Endodermal cell (in vitro differentiated cells): ENCODE results near the gene MAL. TPM values are rescaled to one million over a fixed set of nuclear protein-coding genes. Genes with fewer than 3 reads are reported as not detected.

Experiments used
- DNase-seq: peaks from one replicate; pipeline ENCODE4 v3.0.0-alpha.2; 2017
- H3K27ac ChIP-seq: 2 replicates; pipeline ENCODE4 v1.5.1; 2013; ENCODE audit warnings: mild to moderate bottlenecking, low read depth, low read length, moderate library complexity
- H3K27me3 ChIP-seq: 2 replicates; pipeline ENCODE4 v1.6.1; 2013; ENCODE audit warnings: mild to moderate bottlenecking, low read length, moderate library complexity; ENCODE audit not compliant: insufficient read depth, control insufficient read depth, poor library complexity, severe bottlenecking
- H3K36me3 ChIP-seq: 2 replicates; pipeline ENCODE4 v1.7.0; 2013; ENCODE audit warnings: mild to moderate bottlenecking, low read length, moderate library complexity; ENCODE audit not compliant: control insufficient read depth, insufficient read depth
- H3K4me1 ChIP-seq: one replicate; pipeline ENCODE4 v1.7.0; 2013; ENCODE audit warnings: low read length; ENCODE audit not compliant: control insufficient read depth, insufficient read depth
- H3K4me3 ChIP-seq: 2 replicates; pipeline ENCODE4 v1.5.1; 2013; ENCODE audit warnings: mild to moderate bottlenecking, low read length, moderate library complexity
- H3K9ac ChIP-seq: 2 replicates; pipeline ENCODE4 v1.6.1; 2013; ENCODE audit warnings: mild to moderate bottlenecking, low read length, moderate library complexity; ENCODE audit not compliant: poor library complexity, severe bottlenecking; ENCODE audit errors: extremely low read depth
- H3K9me3 ChIP-seq: 2 replicates; pipeline ENCODE4 v1.6.1; 2013; ENCODE audit warnings: mild to moderate bottlenecking, low read length, moderate library complexity; ENCODE audit not compliant: control insufficient read depth
- H3K27ac Mint-ChIP-seq: 2 replicates; pipeline ENCODE4 v1.8.0; 2020; ENCODE audit warnings: mixed read lengths
- H3K27me3 Mint-ChIP-seq: 2 replicates; pipeline ENCODE4 v1.8.0; 2021; ENCODE audit warnings: mild to moderate bottlenecking, mixed read lengths; ENCODE audit not compliant: insufficient read depth
- H3K36me3 Mint-ChIP-seq: 2 replicates; pipeline ENCODE4 v1.8.0; 2020; ENCODE audit warnings: low read depth, mixed read lengths
- H3K4me1 Mint-ChIP-seq: 2 replicates; pipeline ENCODE4 v1.8.0; 2020; ENCODE audit warnings: mixed read lengths
- H3K4me3 Mint-ChIP-seq: 2 replicates; pipeline ENCODE4 v1.8.0; 2020; ENCODE audit warnings: mild to moderate bottlenecking, moderate library complexity, mixed read lengths
- H3K9me3 Mint-ChIP-seq: 2 replicates; pipeline ENCODE4 v1.8.0; 2020; ENCODE audit warnings: mild to moderate bottlenecking, mixed read lengths
- WGBS, 2 experiments: methylation state at CpG; one replicate each; pipeline versions ENCODE4 v1.1.5 to v1.1.7; 2013; ENCODE audit warnings: missing lambda C conversion rate in 2 of 2, mixed read lengths in 1 of 2; ENCODE audit not compliant: insufficient coverage in 1 of 2, insufficient read length in 1 of 2; 5-methylcytosine and 5-hydroxymethylcytosine counted together
- total RNA-seq, 2 donors: library from RNA; stranded (reverse); fragmentation: NEBNext Ultra II Directional in 1 of 2; extraction: Animal tissue kit (Norgen Biotek cat#: 25700) in 1 of 2; gene quantifications; 2 replicates in 1 of 2; 3 replicates in 1 of 2; pipeline ENCODE4 v1.2.1, GENCODE V29; 2021
- TF ChIP-seq, protein P1 (sequence below): fragments of 200-600 bp; sonication (generic); conservative IDR thresholded peaks from 2 replicates; pipeline ENCODE4 v1.5.0; 2021; ENCODE audit warnings: antibody characterized with exemption, mild to moderate bottlenecking

MAL gene
- total RNA-seq, 2 donors from 2014 or later: not detected

DNA sequence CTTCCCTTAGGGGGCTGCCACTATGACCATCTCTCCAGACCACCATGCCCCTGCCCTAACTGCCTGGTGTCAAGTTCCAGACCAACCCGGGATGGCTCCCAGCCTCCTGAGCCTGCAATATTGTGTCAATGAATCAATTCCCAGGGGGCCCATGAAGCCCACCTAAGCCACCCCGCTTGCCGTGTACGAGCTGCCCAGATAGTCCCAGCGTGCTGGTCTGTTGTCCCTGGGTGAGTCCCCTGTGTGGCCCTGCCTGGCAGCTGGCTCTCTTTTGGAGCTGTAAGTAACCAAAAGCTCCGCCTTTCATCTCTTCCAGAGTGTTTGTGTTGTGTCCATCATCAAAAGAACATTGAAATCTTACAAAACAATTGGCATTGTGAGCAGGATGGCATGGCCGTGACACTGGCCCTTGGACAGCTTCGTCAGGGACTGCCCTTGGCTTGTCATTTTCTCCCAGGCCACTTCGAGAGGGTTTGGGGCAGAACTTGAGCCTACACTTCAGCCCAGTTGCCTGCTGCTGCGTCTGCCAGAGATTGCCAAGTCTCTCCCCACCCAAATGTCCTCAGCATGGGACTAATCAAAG, 11.3 kb upstream of the MAL start:
- no peaks in the 10 kb centered on the region for H3K9me3 Mint-ChIP-seq
- DNase-seq: no peak
- H3K4me3 Mint-ChIP-seq: no peak overlapping the region

DNA sequence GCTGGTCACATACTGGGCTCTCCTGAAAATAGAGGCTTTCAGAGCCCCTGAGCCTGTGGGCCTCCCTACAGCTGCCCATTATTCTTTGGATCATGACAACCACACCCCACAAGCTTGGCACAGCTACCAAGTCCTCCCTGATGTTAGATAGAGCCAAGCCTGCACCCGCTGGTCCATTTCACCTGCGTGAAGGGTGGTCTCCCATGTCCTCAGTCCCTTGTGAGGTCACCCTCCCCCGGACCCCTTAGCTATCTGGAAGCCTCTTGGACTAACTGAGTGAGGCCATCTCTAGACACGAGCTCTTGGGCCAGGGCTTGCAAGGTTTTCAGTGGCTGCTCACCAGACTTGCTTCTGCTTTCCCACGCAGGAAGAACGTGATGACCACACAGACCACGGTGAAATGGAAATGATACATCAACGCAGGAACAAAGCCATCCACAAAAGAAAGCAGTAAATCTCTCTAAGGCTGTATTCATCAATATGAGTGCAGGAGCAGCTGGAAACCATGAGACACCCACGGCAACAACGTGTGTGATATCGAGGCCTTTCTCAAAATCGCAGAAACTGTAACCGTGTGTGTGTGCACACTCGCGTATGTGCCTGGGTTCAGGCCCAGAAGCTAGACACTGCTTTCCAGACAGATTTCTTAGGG, 10.1 kb upstream of the MAL start:
- Histone ChIP-seq H3K9ac (no peak overlapping the region), H3K4me3 (no peak overlapping the region), H3K4me1 (no peaks in the 10 kb centered on the region), H3K9me3 (no peaks in the 10 kb centered on the region), H3K36me3 (no peaks in the 10 kb centered on the region), H3K27ac (no peak overlapping the region), H3K27me3 (no peaks in the 10 kb centered on the region)
- Mint-ChIP-seq H3K27ac (no peak overlapping the region), H3K36me3 (no peaks in the 10 kb centered on the region), H3K9me3 (no peaks in the 10 kb centered on the region), H3K4me1 (no peaks in the 10 kb centered on the region), H3K27me3 (peaks cover 11% of the 10 kb centered on the region), H3K4me3 (no peak overlapping the region)
- no peak for DNase-seq
- TF ChIP-seq, protein P1, sequence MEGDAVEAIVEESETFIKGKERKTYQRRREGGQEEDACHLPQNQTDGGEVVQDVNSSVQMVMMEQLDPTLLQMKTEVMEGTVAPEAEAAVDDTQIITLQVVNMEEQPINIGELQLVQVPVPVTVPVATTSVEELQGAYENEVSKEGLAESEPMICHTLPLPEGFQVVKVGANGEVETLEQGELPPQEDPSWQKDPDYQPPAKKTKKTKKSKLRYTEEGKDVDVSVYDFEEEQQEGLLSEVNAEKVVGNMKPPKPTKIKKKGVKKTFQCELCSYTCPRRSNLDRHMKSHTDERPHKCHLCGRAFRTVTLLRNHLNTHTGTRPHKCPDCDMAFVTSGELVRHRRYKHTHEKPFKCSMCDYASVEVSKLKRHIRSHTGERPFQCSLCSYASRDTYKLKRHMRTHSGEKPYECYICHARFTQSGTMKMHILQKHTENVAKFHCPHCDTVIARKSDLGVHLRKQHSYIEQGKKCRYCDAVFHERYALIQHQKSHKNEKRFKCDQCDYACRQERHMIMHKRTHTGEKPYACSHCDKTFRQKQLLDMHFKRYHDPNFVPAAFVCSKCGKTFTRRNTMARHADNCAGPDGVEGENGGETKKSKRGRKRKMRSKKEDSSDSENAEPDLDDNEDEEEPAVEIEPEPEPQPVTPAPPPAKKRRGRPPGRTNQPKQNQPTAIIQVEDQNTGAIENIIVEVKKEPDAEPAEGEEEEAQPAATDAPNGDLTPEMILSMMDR: no peak
- WGBS, 2 experiments: 90 to 91% methylated on average over 15 of the region's 15 CpGs

More for the DNA sequence above, 11.3 kb upstream of the MAL start:
- Mint-ChIP-seq H3K27me3 (peaks cover 8% of the 10 kb centered on the region), H3K36me3 (no peaks in the 10 kb centered on the region), H3K4me1 (no peaks in the 10 kb centered on the region), H3K27ac (no peak overlapping the region)
- 81 to 84% methylated on average over 9 to 10 of the region's 10 CpGs for WGBS, 2 experiments
- TF ChIP-seq, protein P1: no peak
- no peaks in the 10 kb centered on the region for H3K9me3 ChIP-seq
- H3K9ac ChIP-seq: no peak overlapping the region
- H3K4me3 ChIP-seq: no peak overlapping the region
- no peaks in the 10 kb centered on the region for H3K27me3 ChIP-seq
- H3K36me3 ChIP-seq: no peaks in the 10 kb centered on the region
- H3K4me1 ChIP-seq: no peaks in the 10 kb centered on the region
- H3K27ac ChIP-seq: no peak overlapping the region

DNA sequence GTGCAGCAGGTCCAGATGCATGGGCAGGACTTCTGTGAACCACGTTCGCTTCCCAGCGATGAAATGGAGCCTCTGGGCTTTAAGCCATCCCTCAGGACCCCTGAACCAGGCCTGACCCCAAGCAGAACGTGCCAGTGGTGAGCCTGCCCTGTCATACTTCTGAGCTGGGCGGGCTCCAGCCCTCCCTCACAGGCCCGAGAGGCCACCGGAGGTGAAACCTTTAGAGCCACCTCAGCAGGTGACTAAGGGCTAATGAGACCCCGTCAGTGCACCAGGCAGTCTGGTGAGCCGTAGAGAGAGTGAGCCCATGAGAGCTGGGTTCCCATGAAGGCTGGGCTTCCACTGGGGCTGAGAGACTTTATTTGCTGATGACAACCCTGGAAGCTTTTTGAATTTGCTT, 8.9 kb upstream of the MAL start:
- Histone ChIP-seq H3K36me3 (no peaks in the 10 kb centered on the region), H3K4me1 (no peaks in the 10 kb centered on the region), H3K9ac (no peak overlapping the region), H3K9me3 (no peaks in the 10 kb centered on the region), H3K4me3 (no peak overlapping the region), H3K27ac (no peak overlapping the region), H3K27me3 (peaks cover 3% of the 10 kb centered on the region)
- H3K27ac Mint-ChIP-seq: no peak overlapping the region
- no peak overlapping the region for H3K4me3 Mint-ChIP-seq
- 87 to 93% methylated on average over 9 of the region's 9 CpGs for WGBS, 2 experiments
- H3K27me3 Mint-ChIP-seq: peaks cover 13% of the 10 kb centered on the region
- H3K9me3 Mint-ChIP-seq: no peaks in the 10 kb centered on the region
- H3K36me3 Mint-ChIP-seq: no peaks in the 10 kb centered on the region
- TF ChIP-seq, protein P1: no peak
- no peak for DNase-seq
- peaks cover 5% of the 10 kb centered on the region for H3K4me1 Mint-ChIP-seq
